ENCODE data around the gene CCP110. TPM values are rescaled to one million over a fixed set of nuclear protein-coding genes. Genes with fewer than 3 reads are reported as not detected.

CCP110 gene
- total RNA-seq, 1 donor from 2014 or later = 7.2 TPM

- no peak for DNase-seq (ENCODE audit: low read depth)
- H3K4me3 ChIP-seq (ENCODE audit: low read depth, low read length) = no peak overlapping the region
- no peak for TF ChIP-seq CTCF (conservative IDR thresholded peaks at IDR 0.05; ENCODE audit: low read depth, low read length)
Observed at GRCh38 chr16:19506965-19507364, 16.8 kb upstream of the CCP110 start.

GRCh38 chr16:19507867-19508266 is 15.9 kb upstream of the CCP110 start:
- DNase-seq (ENCODE audit: low read depth) = no peak
- H3K4me3 ChIP-seq (ENCODE audit: low read depth, low read length) = no peak overlapping the region
- no peak for TF ChIP-seq CTCF (conservative IDR thresholded peaks at IDR 0.05; ENCODE audit: low read depth, low read length)

- H3K4me3 ChIP-seq (ENCODE audit: low read depth, low read length) = no peak overlapping the region
- no peak for TF ChIP-seq CTCF (conservative IDR thresholded peaks at IDR 0.05; ENCODE audit: low read depth, low read length)
- no peak for DNase-seq (ENCODE audit: low read depth)
Observed at GRCh38 chr16:19512297-19512696, 11.4 kb upstream of the CCP110 start.

GRCh38 chr16:19513377-19514053 is 10.2 kb upstream of the CCP110 start:
- DNase-seq (ENCODE audit: low read depth) = no peak
- no peak for TF ChIP-seq CTCF (conservative IDR thresholded peaks at IDR 0.05; ENCODE audit: low read depth, low read length)
- H3K4me3 ChIP-seq (ENCODE audit: low read depth, low read length) = no peak overlapping the region

- TF ChIP-seq CTCF (conservative IDR thresholded peaks at IDR 0.05; ENCODE audit: low read depth, low read length) = no peak
- no peak overlapping the region for H3K4me3 ChIP-seq (ENCODE audit: low read depth, low read length)
- DNase-seq (ENCODE audit: low read depth) = no peak
Observed at GRCh38 chr16:19515757-19516156, 8.0 kb upstream of the CCP110 start.

- H3K4me3 ChIP-seq (ENCODE audit: low read depth, low read length) = no peak overlapping the region
- no peak for TF ChIP-seq CTCF (conservative IDR thresholded peaks at IDR 0.05; ENCODE audit: low read depth, low read length)
- no peak for DNase-seq (ENCODE audit: low read depth)
Observed at GRCh38 chr16:19517424-19518089, 6.2 kb upstream of the CCP110 start.

GRCh38 chr16:19518388-19518787 is 5.4 kb upstream of the CCP110 start:
- DNase-seq (ENCODE audit: low read depth) = no peak
- TF ChIP-seq CTCF (conservative IDR thresholded peaks at IDR 0.05; ENCODE audit: low read depth, low read length) = no peak
- no peak overlapping the region for H3K4me3 ChIP-seq (ENCODE audit: low read depth, low read length)

Data from epithelial cell of proximal tubule (primary cell).